NT2/D1 (cell line): ENCODE measurements around the gene TNFSF11.

Source experiments
- DNase-seq: peaks from one replicate; pipeline ENCODE4 v3.0.0-alpha.2; 2011; ENCODE audit warnings: low read depth, low spot score
- H3K27me3 ChIP-seq: 2 replicates; pipeline ENCODE4 v1.6.0; 2011; ENCODE audit warnings: mild to moderate bottlenecking; ENCODE audit not compliant: insufficient read length, insufficient read depth
- H3K36me3 ChIP-seq: 2 replicates; pipeline ENCODE4 v1.6.1; 2011; ENCODE audit warnings: mild to moderate bottlenecking, low read length, mixed read lengths; ENCODE audit not compliant: insufficient read depth, insufficient read length
- H3K4me1 ChIP-seq: 2 replicates; pipeline ENCODE4 v1.5.1; 2011; ENCODE audit not compliant: insufficient read depth, insufficient read length
- H3K4me3 ChIP-seq: 2 replicates; pipeline ENCODE4 v1.5.1; 2011; ENCODE audit warnings: low read depth; ENCODE audit not compliant: insufficient read length
- H3K9ac ChIP-seq: 2 replicates; pipeline ENCODE4 v1.6.0; 2011; ENCODE audit warnings: low read depth; ENCODE audit not compliant: insufficient read length
- H3K9me3 ChIP-seq: 2 replicates; pipeline ENCODE4 v1.5.1; 2011; ENCODE audit warnings: mild to moderate bottlenecking, low read length; ENCODE audit not compliant: insufficient read depth
- SUZ12 ChIP-seq: IDR thresholded peaks from 2 replicates; pipeline ENCODE4 v1.6.1; 2011; ENCODE audit not compliant: insufficient read length, insufficient read depth; ENCODE audit errors: extremely low read depth
- YY1 ChIP-seq: IDR thresholded peaks from 2 replicates; pipeline ENCODE4 v1.6.1; 2011; ENCODE audit not compliant: insufficient read length, insufficient read depth
- ZNF274 ChIP-seq: IDR thresholded peaks from 2 replicates; pipeline ENCODE4 v1.6.1; 2011; ENCODE audit warnings: mild to moderate bottlenecking, low read depth, low read length

TNFSF11 gene

DNA sequence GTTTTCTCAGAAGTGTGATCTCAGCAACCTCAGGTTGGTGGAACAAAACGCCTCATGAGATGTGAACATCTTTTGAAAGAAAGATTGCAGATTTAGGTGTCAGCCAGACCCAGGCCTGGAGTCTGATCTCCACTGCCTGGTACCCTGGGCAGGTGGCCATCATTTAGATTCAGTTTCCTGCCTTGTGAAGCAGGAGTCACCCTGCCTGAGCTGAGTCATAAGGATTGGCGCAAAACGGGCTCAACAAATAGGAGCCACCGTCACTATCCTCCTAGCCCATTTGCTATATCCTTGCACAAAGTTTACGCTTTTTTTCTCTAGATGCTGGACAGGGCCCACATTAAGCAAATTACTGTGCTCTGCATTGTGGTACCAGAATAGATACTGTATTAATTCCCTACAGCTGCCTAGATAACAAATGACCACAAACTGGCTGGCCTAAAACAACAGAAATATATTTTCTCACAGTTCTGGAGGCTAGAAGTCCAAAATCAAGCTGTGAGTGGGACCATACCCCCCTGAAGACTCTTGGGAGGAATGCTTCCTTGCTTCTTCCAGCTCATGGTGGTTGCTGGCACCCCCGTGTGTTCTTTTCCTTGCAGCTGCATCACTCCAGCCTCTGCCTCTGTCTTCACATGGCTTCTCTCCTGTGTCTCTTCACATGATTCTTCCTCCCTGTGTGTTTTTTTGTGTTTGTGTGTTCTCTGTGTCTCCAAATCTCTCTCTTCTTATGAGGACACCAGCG is 38.2 kb downstream of the TNFSF11 start:
- DNase-seq, result no peak
- H3K27me3 ChIP-seq, result no peaks in the 10 kb centered on the region
- H3K9ac ChIP-seq, result no peak overlapping the region
- H3K36me3 ChIP-seq, result no peaks in the 10 kb centered on the region
- TF ChIP-seq ZNF274 (no peak), YY1 (no peak), SUZ12 (no peak)
- no peaks in the 10 kb centered on the region for H3K9me3 ChIP-seq
- H3K4me3 ChIP-seq, result no peak overlapping the region
- H3K4me1 ChIP-seq, result peaks cover 3% of the 10 kb centered on the region

- TF ChIP-seq SUZ12 (no peak), ZNF274 (no peak), YY1 (no peak)
- no peak for DNase-seq
- no peak overlapping the region for H3K4me3 ChIP-seq
- H3K36me3 ChIP-seq, result no peaks in the 10 kb centered on the region
- H3K27me3 ChIP-seq, result no peaks in the 10 kb centered on the region
- H3K9me3 ChIP-seq, result no peaks in the 10 kb centered on the region
- H3K4me1 ChIP-seq, result peaks cover 3% of the 10 kb centered on the region
- H3K9ac ChIP-seq, result no peak overlapping the region
Measured at GRCh38 chr13:42614436-42615035, 40.6 kb downstream of the TNFSF11 start.

GRCh38 chr13:42615691-42616090 is 41.7 kb downstream of the TNFSF11 start:
- Histone ChIP-seq H3K36me3 (no peaks in the 10 kb centered on the region), H3K9ac (no peak overlapping the region), H3K4me1 (peaks cover 3% of the 10 kb centered on the region), H3K9me3 (no peaks in the 10 kb centered on the region), H3K27me3 (no peaks in the 10 kb centered on the region), H3K4me3 (no peak overlapping the region)
- no peak for TF ChIP-seq SUZ12
- DNase-seq, result no peak

DNA sequence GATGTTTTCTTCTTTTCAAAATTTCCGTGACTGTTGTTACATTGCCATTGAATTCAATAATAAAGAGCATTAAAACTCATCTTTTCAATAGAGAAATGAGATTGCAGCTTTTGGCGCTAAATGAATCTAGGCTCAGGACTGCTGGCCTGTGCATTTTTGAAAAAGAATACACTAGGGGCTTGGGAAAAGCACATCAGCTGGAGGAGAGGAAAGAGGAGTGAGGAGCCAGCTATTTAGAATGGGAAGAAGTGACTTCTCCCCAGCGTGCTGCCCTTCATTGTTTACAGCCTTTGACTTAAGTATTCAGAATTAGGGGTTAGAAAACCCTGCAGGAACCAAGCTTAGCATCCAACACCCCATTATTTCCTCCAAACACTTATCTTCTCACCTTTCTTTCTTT is 43.3 kb downstream of the TNFSF11 start:
- Histone ChIP-seq H3K4me1 (peaks cover 3% of the 10 kb centered on the region), H3K9me3 (no peaks in the 10 kb centered on the region), H3K27me3 (no peaks in the 10 kb centered on the region), H3K36me3 (no peaks in the 10 kb centered on the region), H3K9ac (no peak overlapping the region), H3K4me3 (no peak overlapping the region)
- DNase-seq, result no peak
- no peak for TF ChIP-seq SUZ12
- TF ChIP-seq ZNF274, result no peak
- no peak for TF ChIP-seq YY1

DNA sequence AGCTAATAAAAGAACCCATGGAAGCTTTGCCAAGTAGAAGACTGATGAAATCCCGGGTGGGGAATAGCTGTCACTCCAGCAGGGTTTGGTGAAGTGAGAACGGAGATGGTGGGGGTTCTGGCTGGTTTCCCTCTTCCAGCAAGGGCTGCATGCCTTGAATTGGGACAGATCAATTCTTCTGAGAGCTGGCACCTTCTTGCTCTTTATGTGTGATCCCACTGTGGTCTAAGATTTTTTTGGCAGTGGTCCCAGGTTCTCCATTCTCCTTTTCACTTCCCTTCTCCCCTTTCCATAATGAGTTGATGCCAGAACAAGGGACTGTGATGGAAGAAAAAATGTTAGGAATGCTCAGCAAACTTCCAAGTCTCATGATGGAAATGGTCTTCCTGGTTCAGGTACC is 50.0 kb downstream of the TNFSF11 start:
- H3K36me3 ChIP-seq, result no peaks in the 10 kb centered on the region
- no peak for TF ChIP-seq YY1
- no peak for TF ChIP-seq ZNF274
- no peak for TF ChIP-seq SUZ12
- H3K9me3 ChIP-seq, result no peaks in the 10 kb centered on the region
- no peaks in the 10 kb centered on the region for H3K4me1 ChIP-seq
- DNase-seq, result no peak
- no peak overlapping the region for H3K9ac ChIP-seq
- no peaks in the 10 kb centered on the region for H3K27me3 ChIP-seq
- no peak overlapping the region for H3K4me3 ChIP-seq

GRCh38 chr13:42625611-42626010 is 51.7 kb downstream of the TNFSF11 start:
- H3K27me3 ChIP-seq, result no peaks in the 10 kb centered on the region
- no peaks in the 10 kb centered on the region for H3K9me3 ChIP-seq
- no peaks in the 10 kb centered on the region for H3K4me1 ChIP-seq
- H3K9ac ChIP-seq, result no peak overlapping the region
- TF ChIP-seq SUZ12 (no peak), YY1 (no peak), ZNF274 (no peak)
- H3K36me3 ChIP-seq, result no peaks in the 10 kb centered on the region
- no peak overlapping the region for H3K4me3 ChIP-seq
- DNase-seq, result no peak

GRCh38 chr13:42626176-42626860 is 52.4 kb downstream of the TNFSF11 start:
- Histone ChIP-seq H3K36me3 (no peaks in the 10 kb centered on the region), H3K4me1 (no peaks in the 10 kb centered on the region), H3K9me3 (no peaks in the 10 kb centered on the region), H3K4me3 (no peak overlapping the region), H3K9ac (no peak overlapping the region), H3K27me3 (no peaks in the 10 kb centered on the region)
- DNase-seq, result no peak
- no peak for TF ChIP-seq ZNF274
- TF ChIP-seq SUZ12, result no peak
- no peak for TF ChIP-seq YY1
